GM18505 (cell line): ENCODE results near the gene UPP1.
"Not testable (repeated sequence)": the region's sequence is repeated elsewhere in the genome, so short reads cannot be mapped to it uniquely, and the experiment has no call there.

ENCODE experiments used
- ATAC-seq: cut with Tn5 transposase; IDR thresholded peaks from one replicate; pipeline ENCODE4 v1.9.1; 2021; ENCODE audit not compliant: unreplicated experiment
- POLR2A ChIP-seq: IDR thresholded peaks from 4 replicates; pipeline ENCODE4 v1.6.1; 2011; ENCODE audit warnings: borderline replicate concordance; ENCODE audit not compliant: insufficient read depth, insufficient read length; ENCODE audit errors: extremely low read depth

Gene UPP1

DNA sequence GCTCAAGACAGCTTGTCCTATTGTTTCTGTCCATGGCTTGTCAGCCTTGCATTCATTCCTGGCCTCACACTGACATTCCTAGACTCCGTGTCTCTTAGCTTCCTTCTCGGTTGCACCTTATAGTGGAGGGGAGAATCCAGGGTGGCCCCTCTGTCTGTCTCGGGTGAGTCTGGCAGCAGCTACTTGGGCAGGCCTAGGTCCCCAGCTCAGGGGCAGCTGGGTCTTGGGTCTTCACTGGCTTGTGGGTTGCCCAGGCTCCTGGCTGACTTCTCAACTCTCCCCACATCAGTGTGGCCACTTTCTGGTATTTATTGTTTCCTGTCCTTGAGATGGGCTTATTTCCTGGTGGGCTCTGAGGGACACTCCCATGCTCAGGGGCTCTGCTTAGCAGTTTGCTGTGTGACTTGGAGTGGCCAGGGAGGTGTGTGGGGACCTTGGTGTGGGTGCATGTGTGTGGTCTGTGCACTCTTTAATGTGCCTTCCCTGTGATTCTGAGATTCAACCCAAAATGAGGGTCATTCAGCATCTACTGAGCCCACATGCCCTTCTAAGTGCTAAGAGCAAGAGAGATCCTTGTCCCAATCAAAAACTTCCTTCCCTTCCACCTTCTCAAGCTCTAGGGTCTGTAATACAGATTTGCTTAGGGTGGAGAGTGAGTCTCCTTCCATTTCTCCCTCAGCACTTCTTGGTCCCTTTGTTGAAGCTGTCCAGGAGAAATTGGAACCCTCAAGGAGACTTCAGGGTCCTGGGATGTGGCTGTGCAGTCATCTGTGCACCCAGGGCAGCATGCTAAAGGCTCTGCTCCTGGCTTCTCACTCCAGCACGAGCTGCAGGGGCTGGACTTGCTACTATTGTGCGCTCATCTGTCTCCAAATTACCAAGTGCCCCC is 20.1 kb downstream of the UPP1 start:
- TF ChIP-seq POLR2A: no peak
- no peak for ATAC-seq

DNA sequence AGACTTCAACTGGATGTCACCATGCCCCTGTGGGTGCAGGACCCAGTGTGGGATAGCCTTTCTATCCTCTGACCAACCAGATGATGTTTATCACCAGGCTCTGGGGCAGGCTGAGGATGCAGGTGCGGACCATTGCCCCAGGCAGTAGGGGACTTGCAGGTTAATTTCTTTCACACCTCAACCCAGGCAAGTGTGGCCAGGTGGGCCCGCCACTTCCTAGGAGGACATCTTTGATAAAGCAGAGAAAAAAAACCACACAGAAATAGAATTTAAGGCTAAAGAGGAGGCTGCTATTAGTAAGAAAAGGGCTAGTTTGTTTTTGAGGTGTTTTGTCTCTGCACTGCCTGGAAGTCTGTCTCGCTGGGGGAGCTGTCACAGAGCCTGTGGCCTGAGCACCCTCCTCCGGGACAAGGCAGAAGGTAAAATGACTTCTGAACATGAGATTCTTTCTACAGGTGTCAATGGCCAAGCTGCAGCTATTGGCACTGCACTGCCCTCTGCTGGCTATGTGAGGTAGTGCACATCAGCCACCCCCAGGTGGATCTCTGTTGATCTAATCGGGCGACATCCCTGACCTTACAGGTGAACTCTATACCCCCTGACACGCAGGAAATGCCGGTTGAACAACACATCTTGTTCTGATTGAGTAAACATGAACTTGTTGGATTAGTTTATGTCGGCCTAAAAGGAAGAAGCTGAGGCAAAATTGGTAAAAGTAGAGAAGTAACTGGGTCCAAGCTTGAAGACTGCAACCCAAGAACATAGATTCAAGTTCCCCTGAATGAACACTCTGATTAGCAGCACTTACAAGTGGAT is 21.0 kb downstream of the UPP1 start:
- ATAC-seq: peak; percentile 86
- TF ChIP-seq POLR2A: no peak

DNA sequence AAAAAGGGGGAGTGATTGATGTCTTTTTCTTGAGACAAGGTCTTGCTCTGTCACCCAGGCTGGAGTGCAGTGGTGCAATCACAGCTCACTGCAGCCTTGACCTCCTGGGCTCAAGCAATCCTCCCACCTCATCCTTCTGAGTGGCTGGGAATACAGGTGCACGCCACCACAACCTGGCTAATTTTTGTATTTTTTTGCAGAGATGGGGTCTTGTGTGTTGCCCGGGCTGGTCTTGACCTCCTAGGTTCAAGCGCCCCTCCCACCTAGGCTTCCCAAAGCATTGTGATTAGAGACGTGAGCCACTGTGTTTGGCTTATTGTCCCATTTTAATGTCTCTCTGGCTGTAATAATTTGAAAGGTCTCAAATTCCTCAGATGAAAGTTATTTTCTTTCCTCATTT is 21.8 kb downstream of the UPP1 start:
- ATAC-seq: no peak
- no peak for TF ChIP-seq POLR2A

DNA sequence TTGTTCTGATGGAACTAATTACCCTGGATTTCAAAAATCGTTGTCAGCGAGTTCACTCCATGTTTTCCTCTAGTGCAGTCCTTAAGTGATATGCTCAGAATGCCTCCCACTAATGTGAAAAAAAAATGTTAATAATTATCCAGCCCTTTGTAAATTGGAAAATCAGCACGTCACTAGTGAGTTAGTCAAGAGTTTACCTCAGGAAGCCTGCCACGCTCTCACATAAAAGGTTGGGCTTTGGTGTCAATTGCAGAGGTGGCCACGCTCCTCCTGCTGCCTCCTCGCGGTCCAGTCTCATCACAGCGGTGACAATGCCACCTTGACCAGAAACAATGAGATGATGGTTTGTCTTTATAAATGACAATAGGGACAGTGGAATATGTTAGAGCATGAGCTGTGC is 22.5 kb downstream of the UPP1 start:
- no peak for ATAC-seq
- TF ChIP-seq POLR2A: no peak

DNA sequence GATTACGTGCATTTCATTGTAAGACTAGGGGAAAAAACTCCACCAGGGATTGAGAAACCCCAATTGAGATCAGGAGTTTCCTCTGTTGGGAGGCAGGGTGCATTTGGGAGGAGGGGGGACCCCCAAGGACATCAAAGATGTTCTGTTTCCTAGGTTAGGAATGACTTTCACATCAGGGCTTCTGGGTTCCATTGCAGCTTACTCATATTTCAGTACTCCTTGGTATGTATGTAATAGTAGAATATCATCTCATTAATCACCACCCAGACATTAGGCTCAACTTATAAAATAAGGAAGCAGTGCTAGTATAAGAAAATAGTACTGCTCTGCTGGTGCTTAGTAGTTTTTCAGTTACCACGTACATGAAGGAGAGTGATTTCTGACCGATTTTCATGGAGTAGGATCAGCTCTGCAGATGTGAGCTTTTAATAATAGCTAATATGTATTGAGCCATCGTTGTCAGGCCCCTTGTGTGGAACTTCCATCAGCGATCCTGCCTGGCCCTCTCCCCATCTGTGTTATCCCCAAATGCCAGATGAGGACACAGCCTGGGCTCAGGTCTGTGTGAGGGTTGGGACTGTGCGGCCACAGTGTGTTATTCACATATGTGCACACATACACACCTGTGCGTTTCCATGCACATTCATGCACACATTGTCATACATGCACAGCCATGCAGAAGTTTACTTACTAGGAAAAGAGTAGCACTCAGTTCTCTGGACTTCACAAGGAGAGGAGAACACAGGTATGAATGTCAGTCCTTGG is 23.5 kb downstream of the UPP1 start:
- ATAC-seq: no peak

DNA sequence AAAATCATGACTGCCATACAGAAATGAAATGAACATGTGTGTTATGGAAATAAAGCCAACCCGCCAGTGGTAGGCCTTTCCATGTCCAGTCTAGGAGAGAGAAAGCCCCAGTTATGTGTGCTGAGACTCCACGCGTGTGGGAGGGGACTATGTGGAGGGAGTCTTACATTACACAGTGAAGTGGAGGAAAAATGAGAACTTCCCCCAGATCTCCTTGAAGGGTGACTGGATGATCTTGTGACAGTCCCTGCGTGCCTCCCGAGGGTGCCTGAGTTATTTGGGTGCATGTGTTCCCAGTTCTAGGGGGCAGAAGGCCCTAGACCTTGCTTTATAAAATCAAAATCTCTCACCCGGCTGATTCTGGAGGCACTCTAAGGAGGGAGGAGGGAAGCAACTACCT is 24.2 kb downstream of the UPP1 start:
- no peak for ATAC-seq
- TF ChIP-seq POLR2A: no peak

More for the DNA sequence above, 23.5 kb downstream of the UPP1 start:
- no peak for TF ChIP-seq POLR2A

DNA sequence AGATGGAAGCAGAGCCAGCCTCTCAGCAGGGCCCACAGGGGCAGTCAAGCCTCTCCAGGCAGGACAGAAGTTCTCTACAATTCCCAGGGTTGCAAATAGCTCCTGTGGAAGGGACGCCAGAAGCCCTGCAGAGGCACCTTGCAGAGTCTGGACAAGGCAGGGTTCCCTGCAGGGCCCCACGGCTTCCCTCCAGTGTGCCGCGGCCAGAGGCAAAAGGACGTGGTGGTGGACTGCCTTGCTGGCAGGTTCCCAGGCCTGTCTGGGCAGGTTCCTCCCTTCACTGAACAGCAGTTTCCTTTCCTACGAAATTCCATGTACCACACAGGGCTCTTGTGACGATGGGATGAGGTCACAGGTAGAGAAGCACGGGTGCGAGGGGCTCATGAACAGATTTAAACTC is 25.1 kb downstream of the UPP1 start:
- TF ChIP-seq POLR2A: no peak
- ATAC-seq: no peak

DNA sequence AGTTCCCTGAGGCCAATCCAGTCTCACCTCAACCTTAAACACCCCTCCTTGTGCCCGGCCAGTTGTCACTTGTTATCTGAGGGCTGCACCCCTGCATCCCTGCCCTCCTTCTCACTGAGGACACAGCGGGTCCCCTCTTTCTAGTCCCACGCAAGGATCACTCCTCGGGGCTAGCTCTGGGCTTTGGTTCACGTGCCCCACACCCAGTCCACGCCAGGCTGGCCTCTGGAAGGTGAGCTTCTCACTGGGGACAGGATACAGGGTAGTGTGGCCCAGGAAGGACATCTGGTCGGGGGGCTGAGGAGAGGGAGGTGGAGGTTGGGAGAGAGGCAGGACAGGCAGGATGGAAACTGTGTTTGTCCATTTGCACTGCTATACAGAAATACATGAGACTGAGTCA is 25.5 kb downstream of the UPP1 start:
- no peak for TF ChIP-seq POLR2A
- ATAC-seq: no peak

DNA sequence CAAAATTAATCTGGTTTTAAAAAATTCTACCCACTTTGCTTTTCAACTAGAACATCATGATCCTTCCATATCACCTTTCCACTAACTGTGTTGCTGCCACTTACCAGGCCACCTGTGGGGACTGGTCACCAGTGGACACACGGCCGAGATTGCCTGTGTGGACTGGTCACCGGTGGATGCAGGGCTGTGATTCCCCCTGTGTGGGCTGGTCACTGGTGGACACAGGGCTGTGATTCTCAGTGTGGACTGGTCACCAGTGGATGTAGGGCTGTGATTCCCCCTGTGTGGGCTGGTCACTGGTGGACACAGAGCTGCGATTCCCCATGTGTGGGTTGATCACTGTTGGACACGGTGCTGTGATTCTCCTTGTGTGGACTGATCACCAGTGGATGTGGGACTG is 27.0 kb downstream of the UPP1 start:
- TF ChIP-seq POLR2A: no peak
- ATAC-seq: no peak

DNA sequence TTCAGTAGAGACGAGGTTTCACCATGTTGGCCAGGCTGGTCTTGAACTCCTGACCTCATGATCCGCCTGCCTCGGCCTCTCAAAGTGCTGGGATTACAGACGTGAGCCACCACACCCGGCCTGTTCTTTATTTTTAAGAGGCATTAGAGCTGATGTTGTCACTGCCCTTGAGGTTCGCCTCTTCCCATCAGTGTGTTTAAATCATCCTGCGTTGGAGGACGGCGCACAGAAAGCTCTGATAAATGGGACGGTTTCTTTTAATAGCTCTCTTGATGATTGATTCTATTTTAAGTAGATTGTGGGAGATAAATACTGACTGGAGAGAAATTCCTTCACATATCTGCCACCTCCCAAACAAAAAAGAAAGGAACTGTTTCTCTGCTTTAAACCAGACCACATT is 29.0 kb downstream of the UPP1 start:
- TF ChIP-seq POLR2A: no peak
- no peak for ATAC-seq

DNA sequence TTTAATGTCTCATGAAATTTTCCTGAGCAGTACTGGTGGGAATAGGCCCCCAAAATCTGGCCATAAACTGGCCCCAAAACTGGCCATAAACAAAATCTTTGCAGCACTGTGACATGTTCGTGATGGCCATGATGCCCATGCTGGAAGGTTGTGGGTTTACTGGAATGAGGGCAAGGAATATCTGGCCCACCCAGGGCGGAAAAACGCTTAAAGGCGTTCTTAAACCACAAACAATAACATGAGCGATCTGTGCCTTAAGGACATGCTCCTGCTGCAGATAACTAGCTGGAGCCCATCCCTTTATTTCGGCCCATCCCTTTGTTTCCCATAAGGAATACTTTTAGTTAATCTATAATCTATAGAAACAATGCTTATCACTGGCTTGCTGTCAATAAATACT is 31.5 kb downstream of the UPP1 start:
- not testable (repeated sequence) for ATAC-seq

DNA sequence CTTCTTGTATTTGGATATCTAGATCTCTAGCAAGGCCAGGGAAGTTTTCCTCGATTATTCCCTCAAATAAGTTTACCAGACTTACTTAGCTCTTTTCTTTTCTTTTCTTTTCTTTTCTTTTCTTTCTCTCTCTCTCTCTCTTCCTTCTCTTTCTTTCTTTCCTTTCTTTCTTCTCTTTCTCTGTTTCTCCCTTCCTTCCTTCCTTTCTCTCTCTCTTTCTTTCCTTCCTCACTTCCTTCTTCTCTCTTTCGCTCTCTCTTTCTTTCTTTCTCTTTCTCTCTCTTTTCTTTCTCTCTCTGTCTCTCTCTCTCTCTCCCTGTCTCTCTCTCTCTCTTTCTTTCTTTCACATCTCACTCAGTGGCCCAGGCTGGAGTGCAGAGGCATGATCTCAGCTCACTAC is 37.0 kb downstream of the UPP1 start:
- no peak for TF ChIP-seq POLR2A

DNA sequence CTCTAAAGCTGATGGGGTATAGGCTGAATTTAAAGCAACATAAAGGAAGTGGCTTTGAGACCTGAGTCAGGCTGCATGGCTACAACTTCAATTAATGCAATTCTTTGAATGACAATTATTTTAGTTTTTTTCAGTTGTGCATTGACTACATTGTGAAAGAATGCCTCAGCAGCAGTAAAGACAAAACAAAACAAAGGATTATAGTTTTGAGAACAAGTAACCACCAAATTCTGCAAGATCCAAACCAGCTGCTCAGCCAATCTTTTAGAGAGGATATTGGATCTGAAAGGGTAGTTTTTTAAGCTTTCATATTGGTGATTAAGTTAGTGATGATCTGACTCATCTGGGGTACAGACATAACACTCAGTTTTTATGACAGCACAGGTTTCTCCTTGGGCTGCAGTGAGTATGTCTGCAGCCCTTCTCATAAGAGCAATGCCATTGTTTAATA is 41.6 kb downstream of the UPP1 start:
- no peak for ATAC-seq
- no peak for TF ChIP-seq POLR2A

More for the DNA sequence above, 37.0 kb downstream of the UPP1 start:
- no peak for ATAC-seq

DNA sequence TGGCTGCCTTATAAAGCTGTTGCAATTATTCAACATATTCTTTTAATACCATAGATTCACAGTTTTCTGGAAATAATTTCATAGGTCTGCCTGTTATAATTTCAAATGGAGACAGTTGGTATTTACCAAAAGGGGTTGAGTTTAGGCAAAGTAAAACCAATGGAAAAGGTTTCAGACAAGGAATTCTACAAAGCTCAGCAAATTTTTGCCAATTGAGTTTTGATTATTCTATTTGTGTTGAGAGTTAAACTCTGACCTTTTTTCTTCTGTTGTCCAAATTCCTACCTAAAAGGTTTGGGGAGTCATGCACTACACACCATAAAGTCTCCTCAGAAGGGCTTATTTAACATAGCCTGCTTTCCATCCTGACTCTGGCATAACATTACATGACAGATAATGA is 43.7 kb downstream of the UPP1 start:
- no peak for TF ChIP-seq POLR2A
- no peak for ATAC-seq

DNA sequence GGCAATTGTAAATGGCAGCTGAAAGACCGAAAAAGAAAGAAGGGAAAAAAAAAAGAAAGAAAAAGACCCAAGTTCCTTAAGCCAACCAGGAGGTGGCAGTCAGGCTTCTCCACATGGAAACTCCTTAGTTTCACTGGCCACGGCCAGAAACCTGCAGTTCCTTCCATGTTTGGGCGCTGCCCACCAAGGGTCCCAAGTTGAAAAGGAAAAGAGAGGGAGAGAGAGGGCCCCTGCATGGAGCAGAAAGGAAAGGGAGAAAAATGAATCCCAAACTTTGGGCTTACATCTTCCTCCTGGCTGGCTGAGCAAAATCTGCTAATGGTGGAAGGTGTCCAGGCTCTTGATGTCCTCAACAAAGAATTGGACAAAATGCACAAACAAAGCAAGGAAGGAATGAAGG is 50.4 kb downstream of the UPP1 start:
- no peak for ATAC-seq
- no peak for TF ChIP-seq POLR2A
